ENCODE measurements around the gene CCDC83. TPM values are rescaled to one million over a fixed set of nuclear protein-coding genes. Genes with fewer than 3 reads are reported as not detected.
A peak's percentile ranks its signal among the peaks of the same experiment; 100 is the strongest.

The CCDC83 gene
- total RNA-seq, 6 donors from 2014 or later, result not detected

DNA sequence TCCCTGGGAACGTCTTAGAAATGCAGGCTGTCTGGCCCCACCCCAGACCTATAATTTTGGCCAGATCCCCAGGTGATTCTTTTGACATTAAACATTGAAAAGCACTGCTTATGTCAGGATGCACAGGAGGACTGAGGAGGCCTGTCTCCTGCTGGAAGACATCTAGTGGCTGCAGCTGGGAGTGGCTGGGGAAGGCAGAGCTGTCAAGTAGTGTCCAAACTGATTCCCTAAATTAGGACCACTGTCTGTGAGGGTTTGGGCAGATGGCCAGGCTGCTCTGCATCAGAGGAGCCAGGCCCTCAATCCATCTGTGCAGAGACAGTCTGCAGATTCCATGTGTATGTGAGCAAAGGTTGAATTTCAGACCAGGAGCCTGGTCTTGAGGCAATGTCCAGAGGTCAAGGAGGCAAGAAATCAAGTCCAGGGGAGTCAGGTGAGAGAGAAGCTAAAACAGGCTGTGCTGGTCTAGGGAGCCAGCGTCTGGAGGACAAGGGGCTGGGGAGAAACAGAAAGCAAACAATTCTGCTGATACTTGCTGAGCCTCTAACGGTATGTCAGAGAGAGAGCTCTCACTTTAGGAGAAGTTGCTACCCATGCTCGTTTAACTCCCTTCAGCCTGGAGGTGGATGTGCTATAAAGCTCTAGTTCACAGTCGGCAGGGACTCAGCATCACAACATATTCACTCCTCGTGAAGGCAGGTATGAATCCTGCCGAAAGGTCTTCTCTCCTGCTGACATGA is 28.9 kb upstream of the CCDC83 start:
- ATAC-seq (ENCODE audit: low FRiP score in 2 of 2) (no peak), DNase-seq (no peak)
- WGBS, 2 donors, result 65 to 67% methylated on average over 7 of the region's 7 CpGs
- peak overlapping the region in 1 of 4 donors; percentile 34 for H3K27ac ChIP-seq
- H3K4me1 ChIP-seq, result peaks cover 0 to 17% (median 14%) of the 10 kb centered on the region in 4 donors
- H3K9me3 ChIP-seq, result no peaks in the 10 kb centered on the region
- TF ChIP-seq POLR2A (IDR thresholded peaks at IDR 0.05) (no peak), CTCF (IDR thresholded peaks at IDR 0.05) (peak in 2 of 6 experiments; percentile 15 to 23)
- H3K27me3 ChIP-seq, result no peaks in the 10 kb centered on the region
- H3K36me3 ChIP-seq, result no peaks in the 10 kb centered on the region
- H3K4me3 ChIP-seq, result no peak overlapping the region

- WGBS, 2 donors, result 29 to 45% methylated on average over 2 of the region's 2 CpGs
- DNase-seq, result no peak
Observed at GRCh38 chr11:85827748-85828639, 27.2 kb upstream of the CCDC83 start.

GRCh38 chr11:85828640-85828978 is 26.6 kb upstream of the CCDC83 start:
- Histone ChIP-seq H3K27me3 (no peaks in the 10 kb centered on the region), H3K4me1 (peaks cover 0 to 17% (median 14%) of the 10 kb centered on the region in 4 donors), H3K36me3 (no peaks in the 10 kb centered on the region), H3K27ac (no peak overlapping the region), H3K9me3 (no peaks in the 10 kb centered on the region), H3K4me3 (no peak overlapping the region)
- 81 to 86% methylated on average over 1 of the region's 1 CpG for WGBS, 2 donors
- DNase-seq, result no peak
- TF ChIP-seq EP300 (IDR thresholded peaks at IDR 0.05) (no peak), CTCF (IDR thresholded peaks at IDR 0.05) (no peak), POLR2AphosphoS5 (IDR thresholded peaks at IDR 0.05) (no peak), POLR2A (IDR thresholded peaks at IDR 0.05) (no peak)
- ATAC-seq (ENCODE audit: low FRiP score in 2 of 2), result peak in 1 of 2 donors; percentile 15

More at GRCh38 chr11:85827748-85828639, 27.2 kb upstream of the CCDC83 start:
- Histone ChIP-seq H3K9me3 (no peaks in the 10 kb centered on the region), H3K27me3 (no peaks in the 10 kb centered on the region), H3K27ac (peak overlapping the region in 3 of 4 donors; percentile 11 to 34 (median 16)), H3K4me1 (peaks cover 0 to 17% (median 14%) of the 10 kb centered on the region in 4 donors), H3K36me3 (no peaks in the 10 kb centered on the region), H3K4me3 (no peak overlapping the region)
- TF ChIP-seq CTCF (IDR thresholded peaks at IDR 0.05) (no peak), EP300 (IDR thresholded peaks at IDR 0.05) (no peak), POLR2AphosphoS5 (IDR thresholded peaks at IDR 0.05) (no peak), POLR2A (IDR thresholded peaks at IDR 0.05) (no peak)
- ATAC-seq (ENCODE audit: low FRiP score in 2 of 2), result peak; percentile 28 to 46

GRCh38 chr11:85829172-85829571 is 26.0 kb upstream of the CCDC83 start:
- peaks cover 0 to 17% (median 14%) of the 10 kb centered on the region in 4 donors for H3K4me1 ChIP-seq

More at GRCh38 chr11:85829172-85829571, 26.0 kb upstream of the CCDC83 start:
- H3K9me3 ChIP-seq, result no peaks in the 10 kb centered on the region
- WGBS, 2 donors, result 97 to 98% methylated on average over 2 of the region's 2 CpGs
- DNase-seq, result no peak
- no peak overlapping the region for H3K27ac ChIP-seq
- ATAC-seq (ENCODE audit: low FRiP score in 2 of 2), result no peak
- no peaks in the 10 kb centered on the region for H3K36me3 ChIP-seq
- no peaks in the 10 kb centered on the region for H3K27me3 ChIP-seq
- TF ChIP-seq POLR2AphosphoS5 (IDR thresholded peaks at IDR 0.05) (no peak), POLR2A (IDR thresholded peaks at IDR 0.05) (no peak), EP300 (IDR thresholded peaks at IDR 0.05) (no peak), CTCF (IDR thresholded peaks at IDR 0.05) (no peak)
- H3K4me3 ChIP-seq, result no peak overlapping the region
